ENCODE measurements around the gene CFAP100.

The CFAP100 gene

DNA sequence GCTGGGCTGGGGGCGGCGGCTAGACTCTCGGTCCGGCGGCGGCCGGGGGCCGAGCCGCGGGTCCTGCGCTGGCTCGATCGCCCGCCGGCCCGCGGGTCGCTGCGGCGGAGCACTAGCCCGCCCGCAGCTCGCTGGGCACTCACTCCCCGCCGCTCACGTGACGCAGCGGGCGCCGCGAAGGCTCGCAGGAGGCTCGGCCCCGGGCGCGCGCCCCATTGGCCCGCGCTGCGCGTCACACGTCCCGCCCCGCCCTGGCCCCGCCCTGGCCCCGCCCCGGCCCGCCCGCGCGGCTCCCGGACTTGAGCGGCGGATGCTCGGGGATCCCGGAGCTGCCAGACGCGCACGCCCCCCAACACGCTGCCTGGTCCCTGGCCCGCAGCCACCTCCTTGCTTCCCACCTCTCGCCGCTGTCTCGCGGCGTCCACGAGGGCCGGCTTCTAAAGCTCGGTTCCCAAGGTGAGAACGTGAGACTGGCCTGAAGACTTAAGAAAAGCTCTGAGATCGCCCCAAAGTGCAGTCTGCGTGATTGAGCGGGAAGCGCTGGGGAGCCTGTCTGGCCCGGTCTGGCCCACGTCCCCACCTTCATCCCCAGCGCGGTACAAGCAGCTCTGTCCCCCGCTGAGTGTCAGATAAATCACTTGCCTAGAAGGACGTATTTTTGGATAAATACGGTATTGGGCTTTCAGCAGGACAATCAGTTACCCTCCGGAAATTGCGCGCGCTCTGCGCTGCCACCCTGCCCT lies 37.2 kb upstream of the CFAP100 start, which contains the start of gene KLF15:
TSS of gene KLF15 (minus strand) at position 114 of the 743 bp plus-strand sequence. CDS start 4,486 bp downstream, outside the sequence.
- no peak for FAIRE-seq

DNA sequence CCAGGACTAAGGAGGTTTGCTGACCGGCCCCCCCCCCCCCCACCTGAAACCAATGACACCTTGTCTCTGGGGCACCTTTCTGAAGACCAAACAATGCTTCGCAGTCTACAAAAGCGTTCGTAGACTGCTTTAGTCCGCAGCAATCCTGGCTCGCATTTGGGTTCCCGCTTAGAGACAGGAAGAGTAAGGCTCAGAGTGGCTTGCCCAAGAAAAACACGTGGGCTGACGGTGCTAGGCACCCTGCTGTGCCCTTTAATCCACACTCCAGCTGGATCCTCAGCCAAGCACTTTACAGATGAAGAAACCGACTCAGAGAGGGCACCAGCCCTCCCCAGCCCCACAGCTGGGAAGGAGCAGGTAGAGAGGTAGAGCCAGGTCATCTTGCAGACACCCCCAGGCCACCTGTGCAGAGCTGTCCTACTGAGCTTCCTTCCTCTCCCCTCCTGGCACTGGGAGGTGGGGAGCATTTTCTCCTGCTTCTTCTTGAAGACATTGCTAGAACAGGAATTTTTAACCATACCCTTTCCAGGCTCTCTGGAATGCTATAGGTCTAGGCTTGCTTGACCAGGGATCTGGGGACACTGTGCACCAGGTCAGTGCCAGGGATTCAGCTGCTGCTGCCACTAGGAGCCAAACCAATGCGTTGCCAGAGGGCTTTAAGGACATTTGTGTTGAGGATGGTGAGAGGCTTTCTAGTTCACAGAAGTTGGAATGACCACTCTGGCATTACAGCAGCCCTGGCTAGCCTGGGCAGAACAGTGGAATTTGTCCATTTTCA lies 36.5 kb upstream of the CFAP100 start:
- no peak for FAIRE-seq

GRCh38 chr3:126358816-126359181 lies 35.9 kb upstream of the CFAP100 start:
- FAIRE-seq = no peak

- FAIRE-seq = no peak
These were observed 34.5 kb upstream of the CFAP100 start for GRCh38 chr3:126360046-126360713.

- no peak for FAIRE-seq
These were observed 34.0 kb upstream of the CFAP100 start for GRCh38 chr3:126360714-126361060.

GRCh38 chr3:126361211-126361610 lies 33.5 kb upstream of the CFAP100 start:
- FAIRE-seq = no peak

DNA sequence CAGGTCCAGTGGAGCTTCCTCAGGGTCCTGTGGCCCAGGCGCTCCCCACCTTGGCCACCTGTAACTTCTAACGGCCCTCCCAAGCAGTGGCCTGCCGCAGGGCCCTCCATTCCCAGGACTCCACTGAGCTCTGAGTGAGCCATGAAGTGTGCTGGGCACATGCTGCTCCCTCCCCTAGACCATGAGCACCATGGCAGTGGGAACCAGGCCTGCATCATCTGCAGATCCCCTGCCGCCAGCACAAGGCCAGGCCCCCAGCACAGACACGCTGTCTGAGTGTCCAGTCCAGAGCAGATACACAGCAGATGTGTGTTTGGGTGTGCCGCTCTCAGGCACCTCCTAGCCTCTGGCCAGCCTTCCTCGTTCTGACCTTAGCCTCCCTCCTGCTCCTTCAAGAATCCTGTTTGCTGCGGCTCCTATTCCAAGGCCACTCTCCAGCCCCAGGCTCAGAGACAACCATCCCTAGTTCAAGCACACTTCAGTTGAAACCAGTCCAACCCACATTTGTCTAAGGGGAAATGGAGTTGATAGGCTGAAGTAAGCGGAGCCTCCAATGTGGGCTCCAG lies 30.5 kb upstream of the CFAP100 start:
- no peak for FAIRE-seq

- no peak for FAIRE-seq
These were observed 29.9 kb upstream of the CFAP100 start for GRCh38 chr3:126364731-126365301.

- FAIRE-seq = no peak
These were observed 29.1 kb upstream of the CFAP100 start for GRCh38 chr3:126365351-126366277.

GRCh38 chr3:126367316-126367805 lies 27.3 kb upstream of the CFAP100 start:
- FAIRE-seq = no peak

DNA sequence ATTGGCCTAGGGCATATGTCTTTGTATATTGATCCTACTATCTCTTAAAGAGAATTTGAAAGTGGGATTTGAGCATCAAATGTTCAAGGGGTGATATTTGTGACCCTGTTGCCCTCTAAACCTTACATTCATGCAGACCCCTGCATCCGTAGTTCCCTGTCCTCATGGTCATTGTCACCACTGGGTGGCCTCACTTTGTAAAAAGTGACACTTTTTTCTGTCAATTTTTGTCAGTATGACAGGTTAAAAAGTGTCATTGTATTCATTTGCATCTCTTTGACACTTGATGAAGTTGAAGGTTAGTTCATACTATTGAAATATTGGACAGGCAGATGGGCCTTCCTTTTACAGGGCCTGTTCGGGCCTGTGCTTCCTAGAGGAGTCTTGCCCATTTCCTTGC lies 25.2 kb upstream of the CFAP100 start:
- FAIRE-seq = no peak

DNA sequence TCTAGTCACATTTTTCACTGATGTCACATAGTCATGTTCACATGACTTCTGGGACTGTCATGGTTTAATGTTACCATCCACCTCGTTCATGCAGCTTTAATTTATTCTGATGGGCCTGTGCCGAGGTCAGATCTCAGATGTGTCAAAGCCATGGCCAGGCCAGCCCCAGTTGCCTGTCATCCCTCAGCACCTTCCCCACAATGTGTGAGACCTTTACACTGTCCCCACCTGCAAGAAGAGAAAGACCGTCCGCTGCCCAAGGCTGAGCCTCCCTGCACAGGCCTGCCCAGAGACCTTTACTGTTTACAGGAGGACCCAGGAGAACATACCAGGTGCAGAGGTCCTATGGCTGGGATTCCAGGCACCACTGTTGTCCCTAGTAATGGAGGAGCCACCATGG lies 24.7 kb upstream of the CFAP100 start:
- FAIRE-seq = no peak

DNA sequence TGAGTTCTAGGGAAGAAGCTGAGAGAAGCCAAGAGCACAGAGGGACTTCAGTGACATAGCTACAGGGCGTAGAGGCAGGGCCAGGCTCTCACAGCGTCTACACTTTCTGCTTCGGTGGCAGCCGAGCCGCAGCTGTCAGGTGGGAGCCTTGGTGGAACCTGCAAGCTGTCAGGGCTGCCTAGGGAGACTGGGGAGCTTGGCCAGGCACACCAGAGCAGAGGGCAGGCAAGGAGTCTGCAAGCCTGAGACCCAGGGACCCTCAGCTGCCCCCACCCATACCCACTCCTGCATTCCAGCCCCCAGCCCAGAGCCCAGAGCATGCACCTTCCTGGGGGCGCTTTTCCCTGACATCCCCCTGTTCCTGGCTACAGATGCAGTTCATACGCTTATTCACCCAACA lies 24.1 kb upstream of the CFAP100 start:
- FAIRE-seq = no peak

DNA sequence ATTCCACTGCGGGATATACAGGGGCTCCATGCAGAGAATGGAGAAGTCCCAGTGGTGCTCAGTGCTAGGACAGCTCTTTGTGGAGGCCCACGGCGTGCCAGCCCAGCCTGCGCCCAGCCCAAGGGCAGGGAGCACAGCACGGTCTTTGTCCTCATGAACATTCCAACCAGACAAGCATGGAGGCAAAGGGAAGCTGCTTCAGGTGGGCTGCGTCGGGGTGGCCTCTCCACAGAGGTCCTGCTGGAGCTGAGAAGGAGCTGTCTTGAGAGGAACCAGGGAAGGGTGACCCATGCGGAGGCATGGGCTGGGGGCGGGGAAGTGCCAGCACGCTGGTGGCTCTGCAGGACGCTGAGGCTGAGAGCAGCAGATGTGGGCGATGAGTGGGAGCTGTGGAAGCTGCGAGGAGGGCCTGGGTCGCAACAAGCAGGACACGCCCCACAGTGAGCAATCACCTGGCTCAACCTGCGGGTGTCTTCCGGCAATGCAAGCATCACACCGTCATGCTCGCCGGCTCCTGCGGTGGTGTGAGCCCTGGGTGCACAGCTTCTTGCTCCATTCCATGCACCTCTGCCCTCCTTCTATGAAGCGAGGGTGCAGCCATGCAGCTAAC lies 23.5 kb upstream of the CFAP100 start:
- no peak for FAIRE-seq

GRCh38 chr3:126372413-126373145 lies 22.1 kb upstream of the CFAP100 start:
- FAIRE-seq = no peak

- FAIRE-seq = no peak
These were observed 21.5 kb upstream of the CFAP100 start for GRCh38 chr3:126373146-126373613.

GRCh38 chr3:126373682-126374601 lies 20.8 kb upstream of the CFAP100 start:
- no peak for FAIRE-seq

DNA sequence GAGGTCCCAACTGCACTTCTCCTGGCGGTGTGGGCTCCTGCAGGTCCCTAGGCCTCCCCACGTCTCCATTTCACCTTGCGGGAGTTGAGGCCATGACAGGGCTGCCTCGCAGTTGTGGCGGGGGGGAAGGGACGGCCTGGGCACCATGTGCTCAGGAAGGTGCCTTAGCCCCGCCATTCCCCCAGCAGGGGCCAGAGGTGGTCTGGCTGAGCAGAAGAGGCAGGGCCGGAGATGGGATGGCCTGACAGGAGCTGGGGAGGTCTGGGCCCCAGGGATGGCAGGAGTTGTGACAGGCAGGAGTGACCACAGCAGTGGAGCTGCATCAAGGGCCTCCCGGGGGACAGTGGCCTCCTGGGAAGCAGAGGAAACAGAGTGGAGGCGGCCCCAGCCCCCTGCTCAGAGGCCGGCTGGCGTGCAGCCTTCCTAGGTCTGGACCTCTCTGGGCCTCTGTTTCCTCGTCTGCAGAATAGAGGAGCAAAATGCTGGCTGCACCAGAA lies 18.8 kb upstream of the CFAP100 start:
- FAIRE-seq = no peak

GRCh38 chr3:126376444-126376843 lies 18.3 kb upstream of the CFAP100 start:
- FAIRE-seq = no peak

All from endometrium (tissue), 2 donors.